ENCODE results near the gene EIF4E2. TPM values are rescaled to one million over a fixed set of nuclear protein-coding genes. Genes with fewer than 3 reads are reported as not detected.

The EIF4E2 gene
- total and polyA plus RNA-seq, 2 of the 13 experiments (the other 11 are each of a cell fraction or from before 2014, with no cell fraction given) = 25.0 to 101 TPM

DNA sequence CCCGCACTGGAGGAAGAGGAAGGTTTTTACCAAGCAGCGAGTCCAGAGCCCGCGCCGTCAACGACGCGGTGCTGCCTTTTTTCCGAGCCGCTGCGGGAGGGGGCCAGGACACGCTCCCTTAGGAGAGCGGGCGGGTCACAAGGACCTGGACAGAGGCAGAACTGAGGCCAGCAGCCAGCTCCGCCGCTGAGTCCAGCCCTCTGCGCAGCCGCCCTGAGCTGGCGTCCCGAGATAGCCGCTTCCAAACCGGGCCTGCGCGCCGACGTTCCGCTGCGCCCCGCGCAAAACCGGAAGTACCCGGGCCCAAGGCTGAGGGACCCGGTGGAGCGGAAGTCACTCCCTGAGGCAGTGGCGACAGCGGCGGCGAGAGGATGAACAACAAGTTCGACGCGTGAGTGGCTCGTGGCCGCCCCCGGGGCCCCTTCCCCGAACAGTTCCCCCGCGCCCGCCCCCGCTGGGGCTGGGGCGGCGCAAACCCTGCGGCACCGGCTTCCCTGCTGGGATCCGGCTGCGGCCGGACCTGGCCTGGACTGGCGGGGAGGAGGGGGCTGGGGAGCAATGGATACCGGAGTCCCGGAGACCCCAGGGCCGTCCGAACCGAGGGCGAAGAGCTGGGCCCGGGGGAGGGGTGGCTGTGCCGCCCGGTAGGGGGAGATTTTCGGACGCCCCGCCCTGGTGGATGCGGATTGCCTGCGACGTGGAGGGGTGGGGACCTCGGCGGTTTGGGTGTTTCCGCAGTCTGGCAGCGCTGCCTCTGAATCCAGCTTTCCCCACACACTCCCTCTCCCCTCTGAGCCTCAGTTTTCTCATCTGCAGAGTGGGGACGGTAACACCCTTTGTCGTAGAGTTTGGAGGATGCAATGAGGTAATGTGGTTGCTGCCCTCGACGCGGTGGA is at the start of gene EIF4E2, which contains the start of gene TIGD1 (continued):
- TF ChIP-seq, protein P1, sequence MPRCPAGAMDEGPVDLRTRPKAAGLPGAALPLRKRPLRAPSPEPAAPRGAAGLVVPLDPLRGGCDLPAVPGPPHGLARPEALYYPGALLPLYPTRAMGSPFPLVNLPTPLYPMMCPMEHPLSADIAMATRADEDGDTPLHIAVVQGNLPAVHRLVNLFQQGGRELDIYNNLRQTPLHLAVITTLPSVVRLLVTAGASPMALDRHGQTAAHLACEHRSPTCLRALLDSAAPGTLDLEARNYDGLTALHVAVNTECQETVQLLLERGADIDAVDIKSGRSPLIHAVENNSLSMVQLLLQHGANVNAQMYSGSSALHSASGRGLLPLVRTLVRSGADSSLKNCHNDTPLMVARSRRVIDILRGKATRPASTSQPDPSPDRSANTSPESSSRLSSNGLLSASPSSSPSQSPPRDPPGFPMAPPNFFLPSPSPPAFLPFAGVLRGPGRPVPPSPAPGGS (CRISPR knock-in tag; IDR thresholded peaks at IDR 0.05) = peak; percentile 100
- TF ChIP-seq MYNN (CRISPR knock-in tag; IDR thresholded peaks at IDR 0.05; ENCODE audit: low read depth) (no peak), ZNF30 (CRISPR knock-in tag; IDR thresholded peaks at IDR 0.05) (peak; percentile 94), NFKB2 (CRISPR knock-in tag; IDR thresholded peaks at IDR 0.05; ENCODE audit: borderline replicate concordance) (peak; percentile 100), PAX8 (CRISPR knock-in tag; IDR thresholded peaks at IDR 0.05; ENCODE audit: borderline replicate concordance) (peak; percentile 96; the same call in 1 of the 2 replicates), SRY (CRISPR knock-in tag; IDR thresholded peaks at IDR 0.05) (peak; percentile 99), CREM (IDR thresholded peaks at IDR 0.05) (peak; percentile 61; the same call in 1 of the 2 replicates), CREM (CRISPR knock-in tag; IDR thresholded peaks at IDR 0.05) (no peak), ZBTB20 (CRISPR knock-in tag; IDR thresholded peaks at IDR 0.05; ENCODE audit: borderline replicate concordance, low read depth) (peak; percentile 91), KLF16 (CRISPR knock-in tag; IDR thresholded peaks at IDR 0.05) (peak; percentile 58 to 100; a peak in 3 of 4 replicates), ZNF180 (CRISPR knock-in tag; IDR thresholded peaks at IDR 0.05; ENCODE audit: borderline replicate concordance, low read depth) (0 out of 2 replicates have a peak, but pooled peaks have one; percentile 88), CBX5 (CRISPR knock-in tag; IDR thresholded peaks at IDR 0.05; ENCODE audit: borderline replicate concordance) (peak; percentile 98; the same call in 1 of the 2 replicates), ZNF619 (CRISPR knock-in tag; IDR thresholded peaks at IDR 0.05) (peak; percentile 94; the same call in 1 of the 2 replicates), ZNF530 (CRISPR knock-in tag; IDR thresholded peaks at IDR 0.05; ENCODE audit: low read depth) (peak; percentile 31; the same call in 1 of the 2 replicates), HCFC1 (IDR thresholded peaks at IDR 0.05; ENCODE audit: low read depth, low read length) (peak; percentile 79), TCF7 (IDR thresholded peaks at IDR 0.05; ENCODE audit: low read depth) (no peak)
- TF ChIP-seq, protein P2, sequence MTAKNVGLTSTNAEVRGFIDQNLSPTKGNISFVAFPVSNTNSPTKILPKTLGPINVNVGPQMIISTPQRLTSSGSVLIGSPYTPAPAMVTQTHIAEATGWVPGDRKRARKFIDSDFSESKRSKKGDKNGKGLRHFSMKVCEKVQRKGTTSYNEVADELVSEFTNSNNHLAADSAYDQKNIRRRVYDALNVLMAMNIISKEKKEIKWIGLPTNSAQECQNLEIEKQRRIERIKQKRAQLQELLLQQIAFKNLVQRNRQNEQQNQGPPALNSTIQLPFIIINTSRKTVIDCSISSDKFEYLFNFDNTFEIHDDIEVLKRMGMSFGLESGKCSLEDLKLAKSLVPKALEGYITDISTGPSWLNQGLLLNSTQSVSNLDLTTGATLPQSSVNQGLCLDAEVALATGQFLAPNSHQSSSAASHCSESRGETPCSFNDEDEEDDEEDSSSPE (CRISPR knock-in tag; IDR thresholded peaks at IDR 0.05) = peak; percentile 97
- TF ChIP-seq, protein P3, sequence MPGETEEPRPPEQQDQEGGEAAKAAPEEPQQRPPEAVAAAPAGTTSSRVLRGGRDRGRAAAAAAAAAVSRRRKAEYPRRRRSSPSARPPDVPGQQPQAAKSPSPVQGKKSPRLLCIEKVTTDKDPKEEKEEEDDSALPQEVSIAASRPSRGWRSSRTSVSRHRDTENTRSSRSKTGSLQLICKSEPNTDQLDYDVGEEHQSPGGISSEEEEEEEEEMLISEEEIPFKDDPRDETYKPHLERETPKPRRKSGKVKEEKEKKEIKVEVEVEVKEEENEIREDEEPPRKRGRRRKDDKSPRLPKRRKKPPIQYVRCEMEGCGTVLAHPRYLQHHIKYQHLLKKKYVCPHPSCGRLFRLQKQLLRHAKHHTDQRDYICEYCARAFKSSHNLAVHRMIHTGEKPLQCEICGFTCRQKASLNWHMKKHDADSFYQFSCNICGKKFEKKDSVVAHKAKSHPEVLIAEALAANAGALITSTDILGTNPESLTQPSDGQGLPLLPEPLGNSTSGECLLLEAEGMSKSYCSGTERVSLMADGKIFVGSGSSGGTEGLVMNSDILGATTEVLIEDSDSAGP (CRISPR knock-in tag; IDR thresholded peaks at IDR 0.05; ENCODE audit: borderline replicate concordance) = peak; percentile 98
- TF ChIP-seq, protein P4, sequence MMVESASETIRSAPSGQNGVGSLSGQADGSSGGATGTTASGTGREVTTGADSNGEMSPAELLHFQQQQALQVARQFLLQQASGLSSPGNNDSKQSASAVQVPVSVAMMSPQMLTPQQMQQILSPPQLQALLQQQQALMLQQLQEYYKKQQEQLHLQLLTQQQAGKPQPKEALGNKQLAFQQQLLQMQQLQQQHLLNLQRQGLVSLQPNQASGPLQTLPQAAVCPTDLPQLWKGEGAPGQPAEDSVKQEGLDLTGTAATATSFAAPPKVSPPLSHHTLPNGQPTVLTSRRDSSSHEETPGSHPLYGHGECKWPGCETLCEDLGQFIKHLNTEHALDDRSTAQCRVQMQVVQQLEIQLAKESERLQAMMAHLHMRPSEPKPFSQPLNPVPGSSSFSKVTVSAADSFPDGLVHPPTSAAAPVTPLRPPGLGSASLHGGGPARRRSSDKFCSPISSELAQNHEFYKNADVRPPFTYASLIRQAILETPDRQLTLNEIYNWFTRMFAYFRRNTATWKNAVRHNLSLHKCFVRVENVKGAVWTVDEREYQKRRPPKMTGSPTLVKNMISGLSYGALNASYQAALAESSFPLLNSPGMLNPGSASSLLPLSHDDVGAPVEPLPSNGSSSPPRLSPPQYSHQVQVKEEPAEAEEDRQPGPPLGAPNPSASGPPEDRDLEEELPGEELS (CRISPR knock-in tag; IDR thresholded peaks at IDR 0.05) = peak; percentile 72
- TF ChIP-seq, protein P5, sequence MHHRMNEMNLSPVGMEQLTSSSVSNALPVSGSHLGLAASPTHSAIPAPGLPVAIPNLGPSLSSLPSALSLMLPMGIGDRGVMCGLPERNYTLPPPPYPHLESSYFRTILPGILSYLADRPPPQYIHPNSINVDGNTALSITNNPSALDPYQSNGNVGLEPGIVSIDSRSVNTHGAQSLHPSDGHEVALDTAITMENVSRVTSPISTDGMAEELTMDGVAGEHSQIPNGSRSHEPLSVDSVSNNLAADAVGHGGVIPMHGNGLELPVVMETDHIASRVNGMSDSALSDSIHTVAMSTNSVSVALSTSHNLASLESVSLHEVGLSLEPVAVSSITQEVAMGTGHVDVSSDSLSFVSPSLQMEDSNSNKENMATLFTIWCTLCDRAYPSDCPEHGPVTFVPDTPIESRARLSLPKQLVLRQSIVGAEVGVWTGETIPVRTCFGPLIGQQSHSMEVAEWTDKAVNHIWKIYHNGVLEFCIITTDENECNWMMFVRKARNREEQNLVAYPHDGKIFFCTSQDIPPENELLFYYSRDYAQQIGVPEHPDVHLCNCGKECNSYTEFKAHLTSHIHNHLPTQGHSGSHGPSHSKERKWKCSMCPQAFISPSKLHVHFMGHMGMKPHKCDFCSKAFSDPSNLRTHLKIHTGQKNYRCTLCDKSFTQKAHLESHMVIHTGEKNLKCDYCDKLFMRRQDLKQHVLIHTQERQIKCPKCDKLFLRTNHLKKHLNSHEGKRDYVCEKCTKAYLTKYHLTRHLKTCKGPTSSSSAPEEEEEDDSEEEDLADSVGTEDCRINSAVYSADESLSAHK (CRISPR knock-in tag; IDR thresholded peaks at IDR 0.05; ENCODE audit: borderline replicate concordance) = peak; percentile 57; the same call in 1 of the 2 replicates

All from HepG2 (cell line).